ENCODE measurements around the gene ZAP70. TPM values are rescaled to one million over a fixed set of nuclear protein-coding genes. Genes with fewer than 3 reads are reported as not detected.

The ZAP70 gene
- total RNA-seq, 4 donors from 2014 or later: 2.3 to 3.3 (median 3.1) TPM

GRCh38 chr2:97720746-97721145, 7.4 kb downstream of the ZAP70 start:
- no peak for TF ChIP-seq CTCF (IDR thresholded peaks at IDR 0.05; ENCODE audit: low read depth)

- TF ChIP-seq CTCF (IDR thresholded peaks at IDR 0.05; ENCODE audit: low read depth): no peak
Observed at GRCh38 chr2:97722227-97722626, 8.9 kb downstream of the ZAP70 start.

GRCh38 chr2:97723156-97724072, 10.0 kb downstream of the ZAP70 start:
- no peak for TF ChIP-seq CTCF (IDR thresholded peaks at IDR 0.05; ENCODE audit: low read depth)

GRCh38 chr2:97724073-97724410, 10.7 kb downstream of the ZAP70 start:
- TF ChIP-seq CTCF (IDR thresholded peaks at IDR 0.05; ENCODE audit: low read depth): no peak

GRCh38 chr2:97724501-97724900, 11.1 kb downstream of the ZAP70 start:
- TF ChIP-seq CTCF (IDR thresholded peaks at IDR 0.05; ENCODE audit: low read depth): no peak

GRCh38 chr2:97724946-97725688, 11.7 kb downstream of the ZAP70 start:
- no peak for TF ChIP-seq CTCF (IDR thresholded peaks at IDR 0.05; ENCODE audit: low read depth)

Measured in subcutaneous adipose tissue (tissue), 4 donors.